Endothelial cell of umbilical vein (primary cell): ENCODE measurements around the gene TNRC6C.

Experiments
- CTCF ChIP-seq, 2 donors: IDR thresholded peaks; 1 replicate in 1 of 2; 2 replicates in 1 of 2; pipeline ENCODE4 v1.5.1; 2011; ENCODE audit warnings: low read length in 2 of 2, mild to moderate bottlenecking in 2 of 2, moderate library complexity in 2 of 2, control low read depth in 1 of 2, inconsistent platforms in 1 of 2, low read depth in 1 of 2; ENCODE audit not compliant: insufficient read depth in 1 of 2; ENCODE audit errors: extremely low read depth in 1 of 2
- EZH2 ChIP-seq: IDR thresholded peaks from 2 replicates; pipeline ENCODE4 v1.6.1; 2012; ENCODE audit warnings: borderline replicate concordance, low read depth, mild to moderate bottlenecking, moderate library complexity, low read length, inconsistent platforms; ENCODE audit not compliant: severe bottlenecking
- FOS ChIP-seq: IDR thresholded peaks from 2 replicates; pipeline ENCODE4 v1.6.1; 2011; ENCODE audit warnings: mild to moderate bottlenecking, low read length, moderate library complexity, borderline replicate concordance; ENCODE audit not compliant: insufficient read depth
- JUN ChIP-seq: IDR thresholded peaks from 2 replicates; pipeline ENCODE4 v1.6.1; 2011; ENCODE audit warnings: borderline replicate concordance, low read depth; ENCODE audit not compliant: insufficient read length, insufficient read depth
- MAX ChIP-seq: IDR thresholded peaks from 2 replicates; pipeline ENCODE4 v1.6.1; 2011; ENCODE audit not compliant: insufficient read depth, insufficient read length
- MYC ChIP-seq: IDR thresholded peaks from one replicate; pipeline ENCODE4 v1.6.1; 2011; ENCODE audit warnings: mild to moderate bottlenecking, low read depth, low read length
- POLR2A ChIP-seq: IDR thresholded peaks from 2 replicates; pipeline ENCODE4 v1.6.1; 2012; ENCODE audit warnings: low read depth, mild to moderate bottlenecking, control low read depth, low read length
- POLR2AphosphoS5 ChIP-seq: IDR thresholded peaks from 2 replicates; pipeline ENCODE4 v1.6.1; 2012; ENCODE audit warnings: low read depth, mild to moderate bottlenecking, control low read depth, low read length, moderate library complexity; ENCODE audit not compliant: insufficient read depth

DNA sequence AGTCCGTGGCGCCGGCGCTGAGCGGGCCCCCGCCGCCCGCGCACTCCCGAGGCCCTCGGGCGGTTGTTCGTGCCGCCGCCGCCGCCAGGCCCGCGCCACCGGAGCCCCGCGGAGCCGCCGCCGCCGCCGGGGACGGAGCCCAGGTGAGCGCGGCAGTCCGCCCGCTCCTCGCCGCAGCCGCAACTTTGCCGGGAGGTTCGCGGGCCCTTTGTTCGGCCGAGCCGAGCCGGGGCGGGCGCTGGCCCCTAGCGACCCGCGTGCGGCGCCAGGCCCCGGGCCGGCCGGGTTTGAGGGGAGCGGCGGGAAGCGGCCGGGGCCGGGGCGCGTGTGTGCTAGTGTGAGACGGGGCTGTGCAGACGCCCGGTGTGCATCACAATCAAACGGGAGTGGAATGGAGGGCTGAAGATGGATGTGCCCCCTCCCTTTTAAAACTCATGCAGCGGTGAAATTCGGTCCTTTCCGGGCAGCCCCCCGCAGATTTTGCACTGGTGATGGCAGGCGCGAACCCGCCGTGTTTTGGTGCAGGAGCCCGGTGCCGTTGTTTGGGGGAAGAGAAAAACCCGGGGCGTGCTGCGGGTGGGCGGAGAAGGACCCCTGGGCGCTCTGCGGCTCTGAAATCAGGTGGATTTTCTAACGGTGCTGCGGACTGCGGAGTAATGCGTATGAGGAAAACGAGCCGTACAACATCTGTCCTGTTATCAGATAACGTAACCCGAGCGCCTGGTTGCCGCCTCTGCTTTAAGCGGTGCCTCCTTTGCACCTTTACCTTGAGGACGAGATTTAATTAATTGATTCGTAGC, 823 bp downstream of the TNRC6C start:
- TF ChIP-seq CTCF (IDR thresholded peaks at IDR 0.05; ENCODE audit: extremely low read depth in 1 of 2, insufficient read depth in 1 of 2, low read depth in 1 of 2, low read length in 2 of 2) (no peak), MYC (no peak), EZH2 (no peak), JUN (no peak), POLR2A (no peak), POLR2AphosphoS5 (no peak), MAX (no peak), FOS (no peak)
